Measurements from ENCODE around the gene SLC5A2. TPM values are rescaled to one million over a fixed set of nuclear protein-coding genes. Genes with fewer than 3 reads are reported as not detected.

Gene SLC5A2
- total and polyA plus RNA-seq, 2 donors (not counting 1 experiment from before 2014, with no cell fraction given): not detected

- DNase-seq (ENCODE audit: low read depth in 2 of 2): no peak
- no peaks in the 10 kb centered on the region for H3K36me3 ChIP-seq (ENCODE audit: control insufficient read depth, insufficient read depth, low read length)
- H3K79me2 ChIP-seq (ENCODE audit: control insufficient read depth, insufficient read depth, low read length): no peaks in the 10 kb centered on the region
- H4K20me1 ChIP-seq (ENCODE audit: control insufficient read depth, extremely low read depth, insufficient read depth, low read length): no peaks in the 10 kb centered on the region
- no peak overlapping the region for H3K4me3 ChIP-seq (replicated peaks in 1 of 4; ENCODE audit: control extremely low read depth in 1 of 4, insufficient read depth in 1 of 4, low read depth in 3 of 4, low read length in 4 of 4)
- no peak overlapping the region for H3K4me2 ChIP-seq (ENCODE audit: extremely low read depth, insufficient read depth, low read length)
- H3K27me3 ChIP-seq (ENCODE audit: control insufficient read depth, insufficient read depth, low read length): peaks cover 8% of the 10 kb centered on the region
- no peak for TF ChIP-seq CTCF (conservative IDR thresholded peaks at IDR 0.05 in 1 of 2, IDR thresholded peaks at IDR 0.05 in 1 of 2; ENCODE audit: low read depth in 1 of 2, low read length in 2 of 2)
- TF ChIP-seq EZH2 (IDR thresholded peaks at IDR 0.05; ENCODE audit: low read length, missing control alignments): peak; percentile 59
- H3K27ac ChIP-seq (ENCODE audit: insufficient read depth, low read length): no peak overlapping the region
- no peaks in the 10 kb centered on the region for H3K9me3 ChIP-seq (ENCODE audit: control insufficient read depth, insufficient read depth, low read depth, low read length)
- H2AFZ ChIP-seq (ENCODE audit: low read length): no peak overlapping the region
- no peak overlapping the region for H3K9ac ChIP-seq (ENCODE audit: insufficient read depth, low read length)
- no peaks in the 10 kb centered on the region for H3K4me1 ChIP-seq (ENCODE audit: control insufficient read depth, extremely low read depth, insufficient read depth, low read length)
Measured at GRCh38 chr16:31529937-31530312, 47.0 kb downstream of the SLC5A2 start.

GRCh38 chr16:31530405-31530804 is 47.5 kb downstream of the SLC5A2 start:
- Histone ChIP-seq H3K9ac (ENCODE audit: insufficient read depth, low read length) (no peak overlapping the region), H3K4me1 (ENCODE audit: control insufficient read depth, extremely low read depth, insufficient read depth, low read length) (no peaks in the 10 kb centered on the region), H2AFZ (ENCODE audit: low read length) (no peak overlapping the region), H3K27ac (ENCODE audit: insufficient read depth, low read length) (no peak overlapping the region), H3K79me2 (ENCODE audit: control insufficient read depth, insufficient read depth, low read length) (no peaks in the 10 kb centered on the region), H3K4me3 (replicated peaks in 1 of 4; ENCODE audit: control extremely low read depth in 1 of 4, insufficient read depth in 1 of 4, low read depth in 3 of 4, low read length in 4 of 4) (no peak overlapping the region), H3K9me3 (ENCODE audit: control insufficient read depth, insufficient read depth, low read depth, low read length) (no peaks in the 10 kb centered on the region), H3K36me3 (ENCODE audit: control insufficient read depth, insufficient read depth, low read length) (no peaks in the 10 kb centered on the region), H3K27me3 (ENCODE audit: control insufficient read depth, insufficient read depth, low read length) (peaks cover 8% of the 10 kb centered on the region), H3K4me2 (ENCODE audit: extremely low read depth, insufficient read depth, low read length) (no peak overlapping the region), H4K20me1 (ENCODE audit: control insufficient read depth, extremely low read depth, insufficient read depth, low read length) (no peaks in the 10 kb centered on the region)
- no peak for TF ChIP-seq CTCF (conservative IDR thresholded peaks at IDR 0.05 in 1 of 2, IDR thresholded peaks at IDR 0.05 in 1 of 2; ENCODE audit: low read depth in 1 of 2, low read length in 2 of 2)
- TF ChIP-seq EZH2 (IDR thresholded peaks at IDR 0.05; ENCODE audit: low read length, missing control alignments): no peak
- DNase-seq (ENCODE audit: low read depth in 2 of 2): no peak

GRCh38 chr16:31531096-31531495 is 48.2 kb downstream of the SLC5A2 start:
- TF ChIP-seq CTCF (conservative IDR thresholded peaks at IDR 0.05 in 1 of 2, IDR thresholded peaks at IDR 0.05 in 1 of 2; ENCODE audit: low read depth in 1 of 2, low read length in 2 of 2) (no peak), EZH2 (IDR thresholded peaks at IDR 0.05; ENCODE audit: low read length, missing control alignments) (no peak)
- H3K27me3 ChIP-seq (ENCODE audit: control insufficient read depth, insufficient read depth, low read length): peaks cover 8% of the 10 kb centered on the region
- H3K4me1 ChIP-seq (ENCODE audit: control insufficient read depth, extremely low read depth, insufficient read depth, low read length): no peaks in the 10 kb centered on the region
- no peaks in the 10 kb centered on the region for H3K9me3 ChIP-seq (ENCODE audit: control insufficient read depth, insufficient read depth, low read depth, low read length)
- H3K27ac ChIP-seq (ENCODE audit: insufficient read depth, low read length): no peak overlapping the region
- no peak overlapping the region for H3K4me3 ChIP-seq (replicated peaks in 1 of 4; ENCODE audit: control extremely low read depth in 1 of 4, insufficient read depth in 1 of 4, low read depth in 3 of 4, low read length in 4 of 4)
- no peak for DNase-seq (ENCODE audit: low read depth in 2 of 2)
- no peaks in the 10 kb centered on the region for H4K20me1 ChIP-seq (ENCODE audit: control insufficient read depth, extremely low read depth, insufficient read depth, low read length)
- H3K9ac ChIP-seq (ENCODE audit: insufficient read depth, low read length): no peak overlapping the region
- H2AFZ ChIP-seq (ENCODE audit: low read length): no peak overlapping the region
- no peaks in the 10 kb centered on the region for H3K36me3 ChIP-seq (ENCODE audit: control insufficient read depth, insufficient read depth, low read length)
- no peak overlapping the region for H3K4me2 ChIP-seq (ENCODE audit: extremely low read depth, insufficient read depth, low read length)
- no peaks in the 10 kb centered on the region for H3K79me2 ChIP-seq (ENCODE audit: control insufficient read depth, insufficient read depth, low read length)
